HG03460 (cell line): Measurements from ENCODE around the gene DNAH9.

Experiments
- ATAC-seq: cut with Tn5 transposase; IDR thresholded peaks from one replicate; pipeline ENCODE4 v1.9.1; 2021; ENCODE audit not compliant: unreplicated experiment

DNAH9 gene

GRCh38 chr17:11823862-11824261, 225.6 kb downstream of the DNAH9 start:
- ATAC-seq = no peak

GRCh38 chr17:11825572-11826209, 227.4 kb downstream of the DNAH9 start:
- no peak for ATAC-seq

GRCh38 chr17:11832401-11833137, 234.3 kb downstream of the DNAH9 start:
- no peak for ATAC-seq

GRCh38 chr17:11836508-11836907, 238.2 kb downstream of the DNAH9 start:
- no peak for ATAC-seq

GRCh38 chr17:11840052-11840451, 241.8 kb downstream of the DNAH9 start:
- ATAC-seq = no peak

GRCh38 chr17:11840831-11841230, 242.6 kb downstream of the DNAH9 start:
- no peak for ATAC-seq

- no peak for ATAC-seq
These were observed 250.1 kb downstream of the DNAH9 start for GRCh38 chr17:11848330-11848729.

- no peak for ATAC-seq
These were observed 254.0 kb downstream of the DNAH9 start for GRCh38 chr17:11852231-11852630.

GRCh38 chr17:11852912-11853311, 254.6 kb downstream of the DNAH9 start:
- ATAC-seq = no peak

- ATAC-seq = no peak
These were observed 255.3 kb downstream of the DNAH9 start for GRCh38 chr17:11853321-11854151.

- no peak for ATAC-seq
These were observed 257.0 kb downstream of the DNAH9 start for GRCh38 chr17:11855306-11855705.

GRCh38 chr17:11857006-11857405, 258.7 kb downstream of the DNAH9 start:
- no peak for ATAC-seq

- ATAC-seq = no peak
These were observed 271.6 kb downstream of the DNAH9 start for GRCh38 chr17:11869680-11870394.

- no peak for ATAC-seq
These were observed 273.5 kb downstream of the DNAH9 start for GRCh38 chr17:11871773-11872172.

- ATAC-seq = no peak
These were observed 276.5 kb downstream of the DNAH9 start for GRCh38 chr17:11874756-11875155.

GRCh38 chr17:11880714-11881113, 282.4 kb downstream of the DNAH9 start:
- ATAC-seq = no peak

- no peak for ATAC-seq
These were observed 284.4 kb downstream of the DNAH9 start for GRCh38 chr17:11882716-11883115.

GRCh38 chr17:11885051-11885450, 286.8 kb downstream of the DNAH9 start:
- no peak for ATAC-seq

GRCh38 chr17:11889266-11889665, 291.0 kb downstream of the DNAH9 start:
- ATAC-seq = no peak

- ATAC-seq = no peak
These were observed 295.6 kb downstream of the DNAH9 start for GRCh38 chr17:11893862-11894261.

- no peak for ATAC-seq
These were observed 297.9 kb downstream of the DNAH9 start for GRCh38 chr17:11896199-11896598.
